Measurements from ENCODE around the gene SEC61G. TPM values are rescaled to one million over a fixed set of nuclear protein-coding genes. Genes with fewer than 3 reads are reported as not detected.

SEC61G gene
- total RNA-seq, 1 experiment from 2014 or later, result 1,191 TPM

GRCh38 chr7:54764861-54765260 lies 5.8 kb upstream of the SEC61G start:
- DNase-seq (ENCODE audit: low read depth), result no peak

GRCh38 chr7:54757711-54758110 lies 1.3 kb downstream of the SEC61G start:
- no peak for DNase-seq (ENCODE audit: low read depth)

GRCh38 chr7:54749200-54749599 lies 9.8 kb downstream of the SEC61G start:
- DNase-seq (ENCODE audit: low read depth), result no peak

- no peak for DNase-seq (ENCODE audit: low read depth)
Observed at GRCh38 chr7:54747234-54747633, 11.8 kb downstream of the SEC61G start.

GRCh38 chr7:54743580-54743979 lies 15.4 kb downstream of the SEC61G start:
- DNase-seq (ENCODE audit: low read depth), result no peak

- DNase-seq (ENCODE audit: low read depth), result no peak
Observed at GRCh38 chr7:54738737-54739136, 20.3 kb downstream of the SEC61G start.

GRCh38 chr7:54729107-54729506 lies 29.9 kb downstream of the SEC61G start:
- no peak for DNase-seq (ENCODE audit: low read depth)

GRCh38 chr7:54728411-54728810 lies 30.6 kb downstream of the SEC61G start:
- DNase-seq (ENCODE audit: low read depth), result no peak

- no peak for DNase-seq (ENCODE audit: low read depth)
Observed at GRCh38 chr7:54725255-54725654, 33.8 kb downstream of the SEC61G start.

GRCh38 chr7:54722502-54722901 lies 36.5 kb downstream of the SEC61G start:
- DNase-seq (ENCODE audit: low read depth), result no peak

- no peak for DNase-seq (ENCODE audit: low read depth)
Observed at GRCh38 chr7:54722026-54722425, 37.0 kb downstream of the SEC61G start.

- DNase-seq (ENCODE audit: low read depth), result no peak
Observed at GRCh38 chr7:54719974-54720373, 39.0 kb downstream of the SEC61G start.

- no peak for DNase-seq (ENCODE audit: low read depth)
Observed at GRCh38 chr7:54719425-54719824, 39.6 kb downstream of the SEC61G start.

GRCh38 chr7:54712820-54713219 lies 46.2 kb downstream of the SEC61G start:
- no peak for DNase-seq (ENCODE audit: low read depth)

- DNase-seq (ENCODE audit: low read depth), result no peak
Observed at GRCh38 chr7:54711900-54712595, 47.0 kb downstream of the SEC61G start.

GRCh38 chr7:54709283-54709682 lies 49.7 kb downstream of the SEC61G start:
- no peak for DNase-seq (ENCODE audit: low read depth)

- peak; percentile 83 for DNase-seq (ENCODE audit: low read depth)
Observed at GRCh38 chr7:54705436-54705835, 53.6 kb downstream of the SEC61G start.

- no peak for DNase-seq (ENCODE audit: low read depth)
Observed at GRCh38 chr7:54704851-54705250, 54.2 kb downstream of the SEC61G start.

Other genes with a start within 250 kb of the SEC61G start
- 0.49 TPM in 1 of 2 replicates, not detected in the other for gene VSTM2A, start 216.8 kb downstream of the SEC61G start, total RNA-seq (2014; rRNA removed; shearing (Covaris generic))

Data from RPMI7951 (cell line).